ENCODE measurements around the gene CCNI2. TPM values are rescaled to one million over a fixed set of nuclear protein-coding genes. Genes with fewer than 3 reads are reported as not detected.

CCNI2 gene
- total RNA-seq, 1 donor from 2014 or later: 3.8 TPM

DNA sequence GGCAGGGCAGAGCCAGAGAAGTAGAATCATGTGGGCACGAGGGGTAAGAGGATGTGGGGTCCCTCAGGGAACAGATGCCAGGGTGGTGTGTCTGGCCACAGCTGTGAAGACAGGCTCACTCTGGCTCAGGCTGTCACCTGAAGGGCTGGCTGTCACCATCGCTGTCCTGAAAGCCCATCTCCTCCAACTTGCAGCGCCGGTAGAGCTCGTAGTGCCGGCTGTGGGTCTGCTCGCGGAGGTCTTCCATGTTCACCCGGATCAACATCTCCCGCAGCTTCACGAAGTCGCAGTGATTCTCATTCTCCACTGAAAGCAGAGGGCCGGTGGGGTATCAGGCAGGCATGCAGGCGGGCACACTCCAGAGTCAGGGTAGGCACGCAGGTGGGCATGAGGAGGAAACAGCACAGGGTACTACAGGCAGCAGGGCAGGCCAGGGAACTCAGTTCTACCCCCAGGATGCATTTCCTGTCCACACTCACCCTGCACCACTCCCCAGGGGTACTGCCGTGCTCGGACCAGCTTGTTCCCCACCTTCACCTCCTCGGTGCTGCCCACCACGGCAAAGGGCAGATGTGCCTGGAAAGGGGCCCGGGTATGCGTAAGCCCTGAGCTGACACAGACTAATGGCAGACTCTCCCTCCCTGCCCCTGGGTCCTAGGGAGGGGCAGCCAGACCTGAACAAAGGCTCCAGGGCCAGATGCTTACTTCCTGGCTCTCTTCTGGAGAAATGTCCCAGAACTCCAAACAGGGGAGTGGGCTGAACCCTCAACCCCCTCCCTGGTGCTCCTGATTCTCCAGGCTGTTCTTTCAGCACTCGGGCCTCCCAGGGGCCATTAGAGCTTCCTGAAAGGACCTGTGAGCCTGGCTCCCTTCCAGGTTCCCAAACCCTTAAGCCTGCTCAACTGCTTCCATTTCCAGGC, 14.4 kb downstream of the CCNI2 start:
- H3K4me3 ChIP-seq (ENCODE audit: low read depth, low read length): no peak overlapping the region
- DNase-seq (ENCODE audit: low read depth): no peak
- TF ChIP-seq, protein P1, sequence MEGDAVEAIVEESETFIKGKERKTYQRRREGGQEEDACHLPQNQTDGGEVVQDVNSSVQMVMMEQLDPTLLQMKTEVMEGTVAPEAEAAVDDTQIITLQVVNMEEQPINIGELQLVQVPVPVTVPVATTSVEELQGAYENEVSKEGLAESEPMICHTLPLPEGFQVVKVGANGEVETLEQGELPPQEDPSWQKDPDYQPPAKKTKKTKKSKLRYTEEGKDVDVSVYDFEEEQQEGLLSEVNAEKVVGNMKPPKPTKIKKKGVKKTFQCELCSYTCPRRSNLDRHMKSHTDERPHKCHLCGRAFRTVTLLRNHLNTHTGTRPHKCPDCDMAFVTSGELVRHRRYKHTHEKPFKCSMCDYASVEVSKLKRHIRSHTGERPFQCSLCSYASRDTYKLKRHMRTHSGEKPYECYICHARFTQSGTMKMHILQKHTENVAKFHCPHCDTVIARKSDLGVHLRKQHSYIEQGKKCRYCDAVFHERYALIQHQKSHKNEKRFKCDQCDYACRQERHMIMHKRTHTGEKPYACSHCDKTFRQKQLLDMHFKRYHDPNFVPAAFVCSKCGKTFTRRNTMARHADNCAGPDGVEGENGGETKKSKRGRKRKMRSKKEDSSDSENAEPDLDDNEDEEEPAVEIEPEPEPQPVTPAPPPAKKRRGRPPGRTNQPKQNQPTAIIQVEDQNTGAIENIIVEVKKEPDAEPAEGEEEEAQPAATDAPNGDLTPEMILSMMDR (conservative IDR thresholded peaks at IDR 0.05; ENCODE audit: low read depth, low read length): no peak

DNA sequence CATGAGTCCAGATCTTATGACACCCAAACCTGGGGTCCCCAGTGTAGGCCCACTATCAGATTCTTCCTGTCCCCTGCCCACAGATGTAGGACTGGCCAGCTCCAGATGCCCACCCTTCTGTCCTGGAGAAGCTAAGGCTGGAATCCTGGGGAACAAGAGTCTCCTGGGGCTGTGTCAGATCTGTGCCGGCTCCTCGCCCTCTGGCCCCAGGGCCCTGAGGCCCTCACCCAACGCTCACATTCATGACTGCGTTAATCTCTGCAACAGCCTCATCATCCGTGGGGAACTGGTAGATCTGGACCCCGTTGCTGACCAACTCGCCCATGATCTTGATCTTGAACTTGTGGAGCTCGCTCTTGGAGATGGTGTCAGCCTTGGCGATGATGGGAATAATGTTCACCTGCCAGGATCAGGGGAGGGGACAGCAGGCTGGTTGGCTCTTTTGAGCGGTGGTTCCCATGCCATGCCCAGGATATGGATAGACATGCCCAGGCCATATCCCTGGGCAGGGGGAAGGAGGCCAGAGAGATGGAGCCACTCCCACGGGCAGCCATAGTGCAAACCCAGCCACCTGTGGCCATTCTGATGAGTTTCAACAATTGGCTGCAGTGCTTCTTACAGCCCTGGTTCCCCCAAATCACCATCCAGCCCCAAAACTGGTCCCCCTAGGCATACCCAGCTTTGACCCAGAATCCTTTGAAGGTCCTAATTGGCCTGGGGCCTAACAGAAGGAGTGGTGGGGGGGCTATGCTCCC, 15.2 kb downstream of the CCNI2 start:
- H3K4me3 ChIP-seq (ENCODE audit: low read depth, low read length): no peak overlapping the region
- TF ChIP-seq, protein P1 (conservative IDR thresholded peaks at IDR 0.05; ENCODE audit: low read depth, low read length): no peak
- no peak for DNase-seq (ENCODE audit: low read depth)

DNA sequence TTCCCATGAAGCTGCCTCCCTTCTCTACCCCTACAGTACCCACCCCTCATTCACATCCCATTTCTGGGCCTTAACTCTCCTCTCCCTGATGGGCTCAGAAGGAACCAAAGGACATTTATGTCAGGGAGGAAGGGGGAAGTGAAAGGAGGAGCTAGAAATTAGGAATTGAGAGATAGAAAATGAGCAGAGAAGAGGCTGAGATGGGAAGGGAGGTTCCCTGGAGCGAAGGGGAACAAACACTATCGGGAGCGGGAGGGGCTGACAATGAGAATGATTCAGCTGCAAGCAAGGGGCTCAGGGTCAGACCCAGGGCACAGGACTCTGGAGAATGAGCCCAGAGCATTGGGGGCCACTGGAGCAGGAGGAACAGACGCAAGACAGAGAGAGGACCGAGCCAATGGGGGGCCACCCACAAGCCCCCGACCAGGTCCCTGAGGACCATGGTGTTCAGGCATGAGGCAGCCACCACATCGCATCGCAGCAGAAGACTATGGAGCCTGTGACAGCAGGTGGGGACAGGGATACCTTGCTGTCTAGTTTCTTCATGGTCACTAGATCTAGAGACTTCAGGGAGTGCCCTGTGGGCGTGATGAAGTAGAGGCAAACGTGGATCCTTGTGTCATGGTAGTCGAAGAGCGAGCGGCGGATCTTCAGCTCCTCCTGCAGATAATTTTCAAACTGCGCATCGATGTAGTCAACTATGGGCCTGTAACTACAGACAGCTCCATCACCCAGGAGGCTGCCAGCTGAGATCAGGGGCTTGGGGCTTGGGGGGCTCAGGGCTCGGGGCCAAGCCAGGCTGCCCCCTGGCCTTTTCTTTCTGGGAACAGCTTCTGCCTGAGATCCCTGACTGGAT, 16.2 kb downstream of the CCNI2 start:
- TF ChIP-seq, protein P1 (conservative IDR thresholded peaks at IDR 0.05; ENCODE audit: low read depth, low read length): no peak
- H3K4me3 ChIP-seq (ENCODE audit: low read depth, low read length): no peak overlapping the region
- DNase-seq (ENCODE audit: low read depth): no peak

DNA sequence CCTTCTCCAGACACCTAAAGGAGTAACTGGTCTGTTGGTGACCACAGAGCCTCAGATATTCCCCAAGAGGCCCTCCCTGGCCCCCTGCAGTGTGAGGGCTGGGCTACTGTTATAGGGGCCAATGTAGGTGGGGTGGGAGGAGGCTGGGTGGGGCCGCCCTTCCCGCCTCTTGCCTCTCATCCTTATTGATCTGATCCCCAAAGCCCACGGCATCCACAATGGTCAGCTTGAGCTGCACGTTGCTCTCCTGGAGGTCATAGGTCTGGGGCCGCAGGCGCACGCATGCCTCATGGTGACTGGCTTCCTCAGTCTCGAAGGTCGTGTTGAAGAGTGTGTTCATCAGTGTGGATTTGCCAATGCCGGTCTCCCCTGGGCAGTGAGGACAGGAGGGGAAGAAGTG, 16.8 kb downstream of the CCNI2 start:
- no peak for DNase-seq (ENCODE audit: low read depth)
- TF ChIP-seq, protein P1 (conservative IDR thresholded peaks at IDR 0.05; ENCODE audit: low read depth, low read length): no peak
- no peak overlapping the region for H3K4me3 ChIP-seq (ENCODE audit: low read depth, low read length)

- TF ChIP-seq, protein P1 (conservative IDR thresholded peaks at IDR 0.05; ENCODE audit: low read depth, low read length): no peak
- no peak overlapping the region for H3K4me3 ChIP-seq (ENCODE audit: low read depth, low read length)
- DNase-seq (ENCODE audit: low read depth): no peak
These were observed 17.5 kb downstream of the CCNI2 start for GRCh38 chr5:132764671-132765238.

DNA sequence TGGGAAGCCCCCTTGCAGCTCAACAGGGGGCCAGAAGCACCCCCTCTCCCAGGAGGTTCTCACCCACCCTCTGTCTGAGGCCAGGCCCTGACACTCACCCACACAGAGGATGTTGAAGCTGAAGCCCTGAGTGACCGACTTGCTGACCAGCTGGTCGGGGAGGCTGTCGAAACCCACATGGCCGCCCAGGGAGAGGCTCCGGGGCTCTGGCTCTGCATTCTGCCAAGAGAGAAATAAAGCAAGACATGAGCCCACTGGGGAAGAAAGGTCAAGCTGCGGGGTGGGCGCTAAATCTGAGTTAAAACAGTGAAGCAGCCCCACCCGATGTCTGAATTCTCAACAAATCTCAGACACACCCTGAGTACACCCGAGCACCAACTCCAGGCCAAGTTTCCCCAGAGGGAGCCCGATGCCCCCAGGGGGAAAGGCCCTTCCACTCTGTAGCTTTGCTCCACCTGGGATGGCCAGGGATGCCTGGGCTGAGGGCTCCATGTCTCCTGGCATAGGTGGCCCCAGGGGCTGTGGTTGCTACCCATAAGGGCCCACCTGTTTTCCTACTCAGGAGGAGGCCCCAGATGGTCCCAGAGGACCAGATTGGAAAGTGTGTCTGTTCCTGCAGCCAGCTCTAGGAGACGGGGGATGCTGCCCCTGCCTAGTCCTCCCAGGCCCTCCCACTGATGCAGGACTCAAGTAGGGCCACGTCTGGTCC, 18.2 kb downstream of the CCNI2 start:
- no peak for DNase-seq (ENCODE audit: low read depth)
- TF ChIP-seq, protein P1 (conservative IDR thresholded peaks at IDR 0.05; ENCODE audit: low read depth, low read length): no peak

More for the DNA sequence above, 18.2 kb downstream of the CCNI2 start:
- no peak overlapping the region for H3K4me3 ChIP-seq (ENCODE audit: low read depth, low read length)

All from epithelial cell of proximal tubule (primary cell).